ENCODE results near the gene CENPX. TPM values are rescaled to one million over a fixed set of nuclear protein-coding genes. Genes with fewer than 3 reads are reported as not detected.

The CENPX gene
- total RNA-seq, 2 experiments from 2014 or later, result 86.7 to 87.7 TPM

- Mint-ChIP-seq H3K27me3 (ENCODE audit: low read depth) (no peaks in the 10 kb centered on the region), H3K27ac (no peak overlapping the region), H3K4me1 (ENCODE audit: low read depth) (no peaks in the 10 kb centered on the region), H3K4me3 (no peak overlapping the region), H3K36me3 (ENCODE audit: low read depth) (no peaks in the 10 kb centered on the region), H3K9me3 (ENCODE audit: insufficient read depth) (no peaks in the 10 kb centered on the region)
- DNase-seq, result no peak
- ATAC-seq, result no peak
- CTCF ChIA-PET, result no interaction called here
- POLR2A ChIA-PET, result interaction anchor here (0.6 kb wide), 1 partner anchor 44 kb away, joined by 4 read pairs; no protein-coding TSS in a partner anchor
These were observed 23.8 kb downstream of the CENPX start for GRCh38 chr17:81998691-81999438.

GRCh38 chr17:81998212-81998611 lies 24.5 kb downstream of the CENPX start:
- ATAC-seq, result no peak
- no peak for DNase-seq
- no peaks in the 10 kb centered on the region for H3K9me3 Mint-ChIP-seq (ENCODE audit: insufficient read depth)
- ChIA-PET POLR2A (no interaction called here), CTCF (no interaction called here)
- no peaks in the 10 kb centered on the region for H3K36me3 Mint-ChIP-seq (ENCODE audit: low read depth)
- no peaks in the 10 kb centered on the region for H3K4me1 Mint-ChIP-seq (ENCODE audit: low read depth)
- no peak overlapping the region for H3K4me3 Mint-ChIP-seq
- no peak overlapping the region for H3K27ac Mint-ChIP-seq
- H3K27me3 Mint-ChIP-seq (ENCODE audit: low read depth), result no peaks in the 10 kb centered on the region

- ATAC-seq, result no peak
- POLR2A ChIA-PET, result interaction anchor here (1.1 kb wide), 1 partner anchor 25 kb away, joined by 3 read pairs; no protein-coding TSS in a partner anchor
- Mint-ChIP-seq H3K4me1 (ENCODE audit: low read depth) (no peaks in the 10 kb centered on the region), H3K27ac (no peak overlapping the region), H3K36me3 (ENCODE audit: low read depth) (no peaks in the 10 kb centered on the region), H3K27me3 (ENCODE audit: low read depth) (no peaks in the 10 kb centered on the region), H3K9me3 (ENCODE audit: insufficient read depth) (no peaks in the 10 kb centered on the region), H3K4me3 (no peak overlapping the region)
- CTCF ChIA-PET, result no interaction called here
- DNase-seq, result no peak
These were observed 25.8 kb downstream of the CENPX start for GRCh38 chr17:81996757-81997441.

- H3K27me3 Mint-ChIP-seq (ENCODE audit: low read depth), result no peaks in the 10 kb centered on the region
- no peaks in the 10 kb centered on the region for H3K4me1 Mint-ChIP-seq (ENCODE audit: low read depth)
- ChIA-PET CTCF (no interaction called here), POLR2A (interaction anchor here (1.1 kb wide), 1 partner anchor 26 kb away, joined by 3 read pairs; no protein-coding TSS in a partner anchor)
- no peak overlapping the region for H3K4me3 Mint-ChIP-seq
- H3K36me3 Mint-ChIP-seq (ENCODE audit: low read depth), result no peaks in the 10 kb centered on the region
- DNase-seq, result no peak
- no peak for ATAC-seq
- no peaks in the 10 kb centered on the region for H3K9me3 Mint-ChIP-seq (ENCODE audit: insufficient read depth)
- H3K27ac Mint-ChIP-seq, result no peak overlapping the region
These were observed 26.4 kb downstream of the CENPX start for GRCh38 chr17:81996232-81996756.

- H3K36me3 Mint-ChIP-seq (ENCODE audit: low read depth), result no peaks in the 10 kb centered on the region
- H3K27me3 Mint-ChIP-seq (ENCODE audit: low read depth), result no peaks in the 10 kb centered on the region
- no peak overlapping the region for H3K4me3 Mint-ChIP-seq
- no peak for DNase-seq
- H3K9me3 Mint-ChIP-seq (ENCODE audit: insufficient read depth), result no peaks in the 10 kb centered on the region
- no peak for ATAC-seq
- no peak overlapping the region for H3K27ac Mint-ChIP-seq
- POLR2A ChIA-PET, result no interaction called here
- CTCF ChIA-PET, result interaction anchor here (1.0 kb wide), 1 partner anchor 36 kb away, joined by 3 read pairs; no protein-coding TSS in a partner anchor
- H3K4me1 Mint-ChIP-seq (ENCODE audit: low read depth), result no peaks in the 10 kb centered on the region
These were observed 27.0 kb downstream of the CENPX start for GRCh38 chr17:81995463-81996231.

GRCh38 chr17:81994593-81995462 lies 27.9 kb downstream of the CENPX start:
- CTCF ChIA-PET, result interaction anchor here (1.0 kb wide), 1 partner anchor 35 kb away, joined by 3 read pairs; no protein-coding TSS in a partner anchor
- Mint-ChIP-seq H3K27ac (no peak overlapping the region), H3K9me3 (ENCODE audit: insufficient read depth) (no peaks in the 10 kb centered on the region), H3K4me1 (ENCODE audit: low read depth) (no peaks in the 10 kb centered on the region), H3K4me3 (no peak overlapping the region), H3K27me3 (ENCODE audit: low read depth) (no peaks in the 10 kb centered on the region), H3K36me3 (ENCODE audit: low read depth) (no peaks in the 10 kb centered on the region)
- DNase-seq (no peak), ATAC-seq (no peak)
- POLR2A ChIA-PET, result no interaction called here

GRCh38 chr17:81993729-81994592 lies 28.7 kb downstream of the CENPX start:
- DNase-seq (no peak), ATAC-seq (no peak)
- ChIA-PET POLR2A (no interaction called here), CTCF (no interaction called here)
- H3K36me3 Mint-ChIP-seq (ENCODE audit: low read depth), result no peaks in the 10 kb centered on the region
- H3K9me3 Mint-ChIP-seq (ENCODE audit: insufficient read depth), result no peaks in the 10 kb centered on the region
- H3K4me3 Mint-ChIP-seq, result no peak overlapping the region
- H3K27ac Mint-ChIP-seq, result no peak overlapping the region
- no peaks in the 10 kb centered on the region for H3K4me1 Mint-ChIP-seq (ENCODE audit: low read depth)
- H3K27me3 Mint-ChIP-seq (ENCODE audit: low read depth), result no peaks in the 10 kb centered on the region

GRCh38 chr17:81992306-81993102 lies 30.2 kb downstream of the CENPX start:
- DNase-seq, result no peak
- Mint-ChIP-seq H3K4me1 (ENCODE audit: low read depth) (no peaks in the 10 kb centered on the region), H3K9me3 (ENCODE audit: insufficient read depth) (no peaks in the 10 kb centered on the region), H3K36me3 (ENCODE audit: low read depth) (no peaks in the 10 kb centered on the region), H3K27ac (no peak overlapping the region), H3K4me3 (no peak overlapping the region), H3K27me3 (ENCODE audit: low read depth) (no peaks in the 10 kb centered on the region)
- POLR2A ChIA-PET, result no interaction called here
- no peak for ATAC-seq
- CTCF ChIA-PET, result no interaction called here

GRCh38 chr17:81991684-81992305 lies 30.9 kb downstream of the CENPX start:
- peaks cover under 1% of the 10 kb centered on the region for H3K36me3 Mint-ChIP-seq (ENCODE audit: low read depth)
- ChIA-PET POLR2A (interaction anchor here (0.9 kb wide), 1 partner anchor 15 kb away, joined by 3 read pairs; no protein-coding TSS in a partner anchor), CTCF (no interaction called here)
- no peaks in the 10 kb centered on the region for H3K4me1 Mint-ChIP-seq (ENCODE audit: low read depth)
- no peaks in the 10 kb centered on the region for H3K9me3 Mint-ChIP-seq (ENCODE audit: insufficient read depth)
- H3K4me3 Mint-ChIP-seq, result no peak overlapping the region
- no peaks in the 10 kb centered on the region for H3K27me3 Mint-ChIP-seq (ENCODE audit: low read depth)
- ATAC-seq, result no peak
- no peak for DNase-seq
- H3K27ac Mint-ChIP-seq, result no peak overlapping the region

Measured in activated CD8-positive, alpha-beta T cell treated with anti-CD3 and anti-CD28 coated beads, Interleukin-2, amount 10 ng/mL, durations not matched to agents 7 days and 5 days (primary cell).